Liver (tissue), 3 donors: ENCODE results near the gene DNAH3.

Experiments used
- YY1 ChIP-seq: IDR thresholded peaks from 2 replicates; pipeline ENCODE4 v1.6.1; 2016; ENCODE audit warnings: antibody characterized with exemption, mild to moderate bottlenecking
- TF ChIP-seq, protein P1 (sequence below): fragments of 150-350 bp; IDR thresholded peaks from 2 replicates; pipeline ENCODE4 v1.5.1; 2017; ENCODE audit warnings: improper control_type of control experiment, low read depth, low read length; ENCODE audit not compliant: missing input control
- TF ChIP-seq, protein P2 (sequence below): IDR thresholded peaks from 2 replicates; pipeline ENCODE4 v1.6.1; 2016; ENCODE audit warnings: antibody characterized with exemption
- TF ChIP-seq, protein P3 (sequence below): IDR thresholded peaks from 2 replicates; pipeline ENCODE4 v1.6.1; 2016; ENCODE audit warnings: antibody characterized with exemption, mild to moderate bottlenecking
- donor health status: healthy.
- donor health status: healthy.

DNA sequence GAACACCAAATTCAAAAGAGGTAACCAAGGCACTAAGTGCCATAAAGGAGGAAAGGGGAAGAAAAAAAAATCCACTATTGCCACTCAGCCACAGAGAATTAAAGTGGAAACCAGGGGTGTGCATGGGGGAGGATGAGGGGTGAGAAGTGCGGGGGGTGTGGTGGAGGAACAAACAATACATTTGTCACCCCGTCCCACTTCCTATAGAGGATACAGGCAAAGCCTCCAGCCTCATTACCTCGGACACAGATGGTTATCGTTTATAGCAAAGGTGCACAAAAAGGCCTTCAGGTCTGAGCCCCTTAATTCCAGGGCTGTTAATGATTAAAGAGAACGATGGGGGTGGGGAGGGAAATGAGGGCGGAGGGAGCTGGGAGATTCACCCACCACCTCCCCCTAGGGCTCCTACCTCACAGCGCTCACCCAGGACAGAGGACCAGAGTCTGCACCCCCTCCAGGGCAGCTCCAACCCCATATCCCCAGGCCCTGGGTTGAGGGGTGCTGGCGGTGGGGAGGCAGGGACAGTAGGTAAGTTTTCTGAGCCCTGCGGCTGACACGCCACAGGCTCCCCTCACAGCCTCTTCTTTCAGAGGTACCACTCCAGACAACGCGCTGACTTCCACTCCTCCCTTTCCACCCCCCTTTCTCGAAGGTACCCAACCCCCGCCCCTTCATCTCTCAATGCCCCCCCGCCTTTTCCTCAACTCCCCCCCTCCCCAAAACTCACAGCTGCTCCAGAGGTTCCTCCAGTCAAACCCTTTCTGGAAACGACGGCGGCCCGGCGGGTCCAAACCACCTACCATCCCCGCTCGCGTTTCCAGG lies 251.0 kb downstream of the DNAH3 start:
- TF ChIP-seq YY1: no peak
- TF ChIP-seq, protein P1, sequence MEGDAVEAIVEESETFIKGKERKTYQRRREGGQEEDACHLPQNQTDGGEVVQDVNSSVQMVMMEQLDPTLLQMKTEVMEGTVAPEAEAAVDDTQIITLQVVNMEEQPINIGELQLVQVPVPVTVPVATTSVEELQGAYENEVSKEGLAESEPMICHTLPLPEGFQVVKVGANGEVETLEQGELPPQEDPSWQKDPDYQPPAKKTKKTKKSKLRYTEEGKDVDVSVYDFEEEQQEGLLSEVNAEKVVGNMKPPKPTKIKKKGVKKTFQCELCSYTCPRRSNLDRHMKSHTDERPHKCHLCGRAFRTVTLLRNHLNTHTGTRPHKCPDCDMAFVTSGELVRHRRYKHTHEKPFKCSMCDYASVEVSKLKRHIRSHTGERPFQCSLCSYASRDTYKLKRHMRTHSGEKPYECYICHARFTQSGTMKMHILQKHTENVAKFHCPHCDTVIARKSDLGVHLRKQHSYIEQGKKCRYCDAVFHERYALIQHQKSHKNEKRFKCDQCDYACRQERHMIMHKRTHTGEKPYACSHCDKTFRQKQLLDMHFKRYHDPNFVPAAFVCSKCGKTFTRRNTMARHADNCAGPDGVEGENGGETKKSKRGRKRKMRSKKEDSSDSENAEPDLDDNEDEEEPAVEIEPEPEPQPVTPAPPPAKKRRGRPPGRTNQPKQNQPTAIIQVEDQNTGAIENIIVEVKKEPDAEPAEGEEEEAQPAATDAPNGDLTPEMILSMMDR: no peak
- TF ChIP-seq, protein P2, sequence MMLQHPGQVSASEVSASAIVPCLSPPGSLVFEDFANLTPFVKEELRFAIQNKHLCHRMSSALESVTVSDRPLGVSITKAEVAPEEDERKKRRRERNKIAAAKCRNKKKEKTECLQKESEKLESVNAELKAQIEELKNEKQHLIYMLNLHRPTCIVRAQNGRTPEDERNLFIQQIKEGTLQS: no peak
- TF ChIP-seq, protein P3, sequence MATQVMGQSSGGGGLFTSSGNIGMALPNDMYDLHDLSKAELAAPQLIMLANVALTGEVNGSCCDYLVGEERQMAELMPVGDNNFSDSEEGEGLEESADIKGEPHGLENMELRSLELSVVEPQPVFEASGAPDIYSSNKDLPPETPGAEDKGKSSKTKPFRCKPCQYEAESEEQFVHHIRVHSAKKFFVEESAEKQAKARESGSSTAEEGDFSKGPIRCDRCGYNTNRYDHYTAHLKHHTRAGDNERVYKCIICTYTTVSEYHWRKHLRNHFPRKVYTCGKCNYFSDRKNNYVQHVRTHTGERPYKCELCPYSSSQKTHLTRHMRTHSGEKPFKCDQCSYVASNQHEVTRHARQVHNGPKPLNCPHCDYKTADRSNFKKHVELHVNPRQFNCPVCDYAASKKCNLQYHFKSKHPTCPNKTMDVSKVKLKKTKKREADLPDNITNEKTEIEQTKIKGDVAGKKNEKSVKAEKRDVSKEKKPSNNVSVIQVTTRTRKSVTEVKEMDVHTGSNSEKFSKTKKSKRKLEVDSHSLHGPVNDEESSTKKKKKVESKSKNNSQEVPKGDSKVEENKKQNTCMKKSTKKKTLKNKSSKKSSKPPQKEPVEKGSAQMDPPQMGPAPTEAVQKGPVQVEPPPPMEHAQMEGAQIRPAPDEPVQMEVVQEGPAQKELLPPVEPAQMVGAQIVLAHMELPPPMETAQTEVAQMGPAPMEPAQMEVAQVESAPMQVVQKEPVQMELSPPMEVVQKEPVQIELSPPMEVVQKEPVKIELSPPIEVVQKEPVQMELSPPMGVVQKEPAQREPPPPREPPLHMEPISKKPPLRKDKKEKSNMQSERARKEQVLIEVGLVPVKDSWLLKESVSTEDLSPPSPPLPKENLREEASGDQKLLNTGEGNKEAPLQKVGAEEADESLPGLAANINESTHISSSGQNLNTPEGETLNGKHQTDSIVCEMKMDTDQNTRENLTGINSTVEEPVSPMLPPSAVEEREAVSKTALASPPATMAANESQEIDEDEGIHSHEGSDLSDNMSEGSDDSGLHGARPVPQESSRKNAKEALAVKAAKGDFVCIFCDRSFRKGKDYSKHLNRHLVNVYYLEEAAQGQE: no peak
